ENCODE data around the gene OMA1. TPM values are rescaled to one million over a fixed set of nuclear protein-coding genes. Genes with fewer than 3 reads are reported as not detected.

The OMA1 gene
- total and polyA plus RNA-seq, 8 donors = 8.9 to 28.5 (median 14.7) TPM

DNA sequence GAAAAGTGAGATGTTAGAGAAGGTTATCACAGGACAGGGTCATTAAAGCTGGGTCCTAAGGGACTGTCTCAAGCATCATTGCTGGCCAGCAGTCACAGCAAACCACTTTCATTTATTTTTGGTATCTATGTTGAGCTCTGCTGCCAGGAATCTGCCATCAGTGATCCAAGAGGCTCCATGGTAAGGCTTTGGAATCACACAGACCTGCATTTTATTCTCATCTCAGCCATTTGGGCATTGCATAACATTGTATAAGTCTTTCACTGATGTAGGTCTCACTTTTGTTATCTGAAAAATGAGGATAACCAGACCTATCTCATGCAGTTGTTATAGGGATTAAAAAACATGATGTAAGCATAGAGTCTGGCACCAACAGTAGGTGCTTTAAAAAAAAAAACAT lies 77.5 kb downstream of the OMA1 start:
- Histone ChIP-seq H3K36me3 (no peaks in the 10 kb centered on the region), H3K9me3 (no peaks in the 10 kb centered on the region), H3K27me3 (no peaks in the 10 kb centered on the region), H3K4me3 (no peak overlapping the region), H3K4me1 (no peaks in the 10 kb centered on the region), H3K27ac (no peak overlapping the region)
- intact Hi-C loops (cut with DNase I) = no loop called here
- FAIRE-seq (no peak), DNase-seq (no peak), ATAC-seq (no peak)
- TF ChIP-seq, protein P1, sequence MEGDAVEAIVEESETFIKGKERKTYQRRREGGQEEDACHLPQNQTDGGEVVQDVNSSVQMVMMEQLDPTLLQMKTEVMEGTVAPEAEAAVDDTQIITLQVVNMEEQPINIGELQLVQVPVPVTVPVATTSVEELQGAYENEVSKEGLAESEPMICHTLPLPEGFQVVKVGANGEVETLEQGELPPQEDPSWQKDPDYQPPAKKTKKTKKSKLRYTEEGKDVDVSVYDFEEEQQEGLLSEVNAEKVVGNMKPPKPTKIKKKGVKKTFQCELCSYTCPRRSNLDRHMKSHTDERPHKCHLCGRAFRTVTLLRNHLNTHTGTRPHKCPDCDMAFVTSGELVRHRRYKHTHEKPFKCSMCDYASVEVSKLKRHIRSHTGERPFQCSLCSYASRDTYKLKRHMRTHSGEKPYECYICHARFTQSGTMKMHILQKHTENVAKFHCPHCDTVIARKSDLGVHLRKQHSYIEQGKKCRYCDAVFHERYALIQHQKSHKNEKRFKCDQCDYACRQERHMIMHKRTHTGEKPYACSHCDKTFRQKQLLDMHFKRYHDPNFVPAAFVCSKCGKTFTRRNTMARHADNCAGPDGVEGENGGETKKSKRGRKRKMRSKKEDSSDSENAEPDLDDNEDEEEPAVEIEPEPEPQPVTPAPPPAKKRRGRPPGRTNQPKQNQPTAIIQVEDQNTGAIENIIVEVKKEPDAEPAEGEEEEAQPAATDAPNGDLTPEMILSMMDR (IDR thresholded peaks at IDR 0.05) = no peak

DNA sequence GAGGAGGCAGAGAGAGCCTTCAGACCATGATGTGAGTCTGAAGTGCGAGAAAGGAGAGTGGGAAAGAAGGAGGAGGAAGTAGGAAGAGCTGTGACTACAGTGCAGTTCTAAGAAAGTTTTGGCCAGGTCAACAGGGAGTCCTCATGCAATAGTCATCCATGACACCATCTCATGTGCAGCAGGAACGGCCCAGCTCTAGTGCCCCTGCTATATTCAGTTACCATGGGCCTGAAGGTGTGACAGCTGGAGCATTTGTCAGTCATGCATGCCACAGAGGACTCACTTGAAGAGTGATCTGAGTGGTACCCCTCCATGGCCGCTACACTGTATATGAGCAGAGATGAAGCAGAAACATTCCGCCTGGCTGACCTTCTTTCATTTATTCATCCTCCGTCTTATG lies 77.9 kb downstream of the OMA1 start:
- 71 to 72% methylated on average over 5 of the region's 5 CpGs for WGBS, 2 donors
- Histone ChIP-seq H3K36me3 (no peaks in the 10 kb centered on the region), H3K27me3 (no peaks in the 10 kb centered on the region), H3K27ac (no peak overlapping the region), H3K4me3 (no peak overlapping the region), H3K9me3 (no peaks in the 10 kb centered on the region), H3K4me1 (no peaks in the 10 kb centered on the region)
- DNase-seq (no peak), FAIRE-seq (no peak), ATAC-seq (no peak)
- TF ChIP-seq, protein P1 (IDR thresholded peaks at IDR 0.05) = no peak
- intact Hi-C loops (cut with DNase I) = no loop called here

DNA sequence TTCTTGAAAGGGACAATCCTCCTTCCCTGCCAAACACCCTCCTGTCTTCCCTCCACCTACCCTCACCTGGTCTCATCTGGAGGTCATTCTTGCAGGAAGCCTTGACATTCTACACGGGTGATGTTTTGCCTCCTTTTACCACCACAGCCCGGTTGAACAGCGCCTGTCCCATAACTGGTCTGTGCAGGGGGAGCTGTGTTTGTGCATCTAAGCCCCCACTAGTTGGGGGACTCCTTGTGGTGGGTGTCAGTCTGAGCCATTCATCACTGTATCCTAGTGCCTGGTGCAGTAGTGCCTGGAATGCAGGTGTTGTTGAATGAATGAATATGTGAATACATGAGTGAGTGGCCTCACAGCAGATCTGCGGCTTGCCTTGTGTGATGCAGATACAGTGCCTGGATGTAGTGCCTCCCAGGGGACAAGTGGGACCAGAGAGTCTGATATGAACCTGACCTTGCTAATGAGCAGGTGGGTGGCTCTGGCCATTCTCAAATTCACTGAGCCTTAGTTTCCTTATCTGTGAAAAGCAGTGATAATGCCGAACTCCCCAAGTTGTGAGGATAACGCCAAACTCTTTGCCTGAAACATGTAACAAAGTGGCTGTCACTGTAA lies 79.8 kb downstream of the OMA1 start:
- no peaks in the 10 kb centered on the region for H3K36me3 ChIP-seq
- 77 to 87% methylated on average over 6 of the region's 6 CpGs for WGBS, 2 donors
- intact Hi-C loops (cut with DNase I) = no loop called here
- H3K27me3 ChIP-seq = no peaks in the 10 kb centered on the region
- no peaks in the 10 kb centered on the region for H3K9me3 ChIP-seq
- ATAC-seq (no peak), DNase-seq (no peak), FAIRE-seq (no peak)
- H3K27ac ChIP-seq = no peak overlapping the region
- TF ChIP-seq, protein P1 (IDR thresholded peaks at IDR 0.05) = no peak
- no peaks in the 10 kb centered on the region for H3K4me1 ChIP-seq
- no peak overlapping the region for H3K4me3 ChIP-seq

DNA sequence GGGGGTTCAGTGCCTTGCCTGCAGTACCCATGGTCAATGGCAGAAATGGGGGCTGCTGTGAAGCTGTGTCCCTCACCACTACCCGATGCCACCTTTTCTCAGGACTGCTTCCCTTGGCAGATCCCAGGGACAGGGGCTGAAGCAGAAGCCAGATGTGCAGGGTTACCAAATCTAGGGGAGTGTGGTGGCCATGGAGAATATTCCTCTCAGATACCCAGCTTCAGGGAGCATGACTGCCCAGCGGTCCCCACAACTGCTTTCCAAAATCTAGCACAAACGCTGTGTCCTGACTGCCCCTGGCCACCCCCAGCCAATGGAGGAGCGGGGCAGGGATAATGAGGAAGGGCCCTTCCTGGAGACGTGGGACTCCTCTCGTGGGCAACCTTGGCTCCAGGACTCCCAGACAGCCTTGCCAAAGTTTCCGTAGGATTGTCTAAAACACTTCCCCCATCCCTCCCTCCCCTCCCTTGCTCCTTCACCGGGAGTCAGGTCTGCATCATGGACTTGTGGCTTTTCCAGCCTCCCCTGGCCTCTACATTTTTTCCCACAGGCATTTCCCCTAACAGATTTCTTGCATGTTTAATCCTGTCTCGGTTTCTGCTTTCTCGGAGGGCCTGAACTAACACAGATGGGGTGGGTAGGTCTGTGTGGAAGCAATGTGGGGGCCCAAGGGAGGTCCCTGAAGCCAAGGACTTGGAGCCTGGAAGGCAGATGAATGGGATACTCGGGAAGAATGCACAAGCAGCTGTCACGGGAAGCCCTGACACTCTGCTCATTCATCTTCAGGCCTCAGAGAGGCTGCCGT lies 80.5 kb downstream of the OMA1 start:
- intact Hi-C loops (cut with DNase I) = no loop called here
- TF ChIP-seq, protein P1 (IDR thresholded peaks at IDR 0.05) = no peak
- Histone ChIP-seq H3K27me3 (no peaks in the 10 kb centered on the region), H3K36me3 (no peaks in the 10 kb centered on the region), H3K4me1 (no peaks in the 10 kb centered on the region), H3K4me3 (no peak overlapping the region), H3K27ac (no peak overlapping the region), H3K9me3 (no peaks in the 10 kb centered on the region)
- ATAC-seq (no peak), FAIRE-seq (no peak), DNase-seq (no peak)
- WGBS, 2 donors = 66 to 82% methylated on average over 12 to 13 of the region's 13 CpGs

DNA sequence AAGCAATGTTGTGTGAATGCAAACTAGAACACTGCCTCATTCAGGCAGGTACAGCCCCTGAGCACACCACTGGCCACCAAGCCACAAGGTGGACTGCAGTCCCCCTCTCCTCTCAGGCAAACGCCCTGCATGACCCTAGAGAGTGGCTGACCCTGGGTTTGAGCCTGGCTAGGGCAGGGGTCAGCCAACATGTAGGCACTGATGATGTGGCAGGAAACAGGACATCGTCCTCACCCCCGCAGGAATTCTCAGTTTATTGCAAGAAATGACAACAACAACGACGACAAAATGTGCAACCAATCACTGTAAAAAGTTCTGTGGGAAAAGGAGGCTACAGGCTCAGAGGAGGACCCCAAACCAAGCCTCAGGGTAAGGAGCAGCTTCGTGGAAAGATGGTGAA lies 81.3 kb downstream of the OMA1 start:
- ATAC-seq (no peak), DNase-seq (no peak), FAIRE-seq (no peak)
- Histone ChIP-seq H3K27me3 (no peaks in the 10 kb centered on the region), H3K36me3 (no peaks in the 10 kb centered on the region), H3K4me3 (no peak overlapping the region), H3K27ac (no peak overlapping the region), H3K9me3 (no peaks in the 10 kb centered on the region), H3K4me1 (no peaks in the 10 kb centered on the region)
- intact Hi-C loops (cut with DNase I) = no loop called here
- TF ChIP-seq, protein P1 (IDR thresholded peaks at IDR 0.05) = no peak
- WGBS, 2 donors = 74 to 89% methylated on average over 6 of the region's 6 CpGs
